ENCODE results near the gene KRT86. TPM values are rescaled to one million over a fixed set of nuclear protein-coding genes. Genes with fewer than 3 reads are reported as not detected.

The KRT86 gene
- total and polyA plus RNA-seq, 2 experiments from 2014 or later = 0.35 TPM; not detected in 1

DNA sequence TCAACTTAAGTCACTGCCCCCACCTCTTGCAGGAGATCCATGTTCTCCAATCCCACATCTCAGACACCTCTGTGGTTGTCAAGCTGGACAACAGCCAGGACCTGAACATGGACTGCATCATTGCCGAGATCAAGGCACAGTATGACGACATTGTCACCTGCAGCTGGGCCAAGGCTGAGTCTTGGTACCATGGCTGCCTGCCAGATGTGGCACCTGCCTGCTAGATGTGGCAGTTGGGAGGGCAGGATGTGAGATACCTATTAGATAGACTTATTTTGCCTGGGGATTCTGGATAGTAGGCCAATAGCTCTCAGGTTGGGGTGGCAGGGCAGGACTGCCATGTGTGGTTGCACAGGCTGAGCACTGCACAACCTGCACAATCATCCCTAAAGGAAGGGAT, 7.9 kb upstream of the KRT86 start:
- H3K9me3 ChIP-seq (ENCODE audit: low read depth) = no peaks in the 10 kb centered on the region
- no peak overlapping the region for H3K4me3 ChIP-seq
- H3K27me3 ChIP-seq = peaks cover 26% of the 10 kb centered on the region
- TF ChIP-seq, protein P1, sequence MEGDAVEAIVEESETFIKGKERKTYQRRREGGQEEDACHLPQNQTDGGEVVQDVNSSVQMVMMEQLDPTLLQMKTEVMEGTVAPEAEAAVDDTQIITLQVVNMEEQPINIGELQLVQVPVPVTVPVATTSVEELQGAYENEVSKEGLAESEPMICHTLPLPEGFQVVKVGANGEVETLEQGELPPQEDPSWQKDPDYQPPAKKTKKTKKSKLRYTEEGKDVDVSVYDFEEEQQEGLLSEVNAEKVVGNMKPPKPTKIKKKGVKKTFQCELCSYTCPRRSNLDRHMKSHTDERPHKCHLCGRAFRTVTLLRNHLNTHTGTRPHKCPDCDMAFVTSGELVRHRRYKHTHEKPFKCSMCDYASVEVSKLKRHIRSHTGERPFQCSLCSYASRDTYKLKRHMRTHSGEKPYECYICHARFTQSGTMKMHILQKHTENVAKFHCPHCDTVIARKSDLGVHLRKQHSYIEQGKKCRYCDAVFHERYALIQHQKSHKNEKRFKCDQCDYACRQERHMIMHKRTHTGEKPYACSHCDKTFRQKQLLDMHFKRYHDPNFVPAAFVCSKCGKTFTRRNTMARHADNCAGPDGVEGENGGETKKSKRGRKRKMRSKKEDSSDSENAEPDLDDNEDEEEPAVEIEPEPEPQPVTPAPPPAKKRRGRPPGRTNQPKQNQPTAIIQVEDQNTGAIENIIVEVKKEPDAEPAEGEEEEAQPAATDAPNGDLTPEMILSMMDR (IDR thresholded peaks at IDR 0.05; ENCODE audit: low read depth, low read length) = no peak
- no peaks in the 10 kb centered on the region for H3K4me1 ChIP-seq (ENCODE audit: low read depth)
- no peak for DNase-seq (ENCODE audit: low read depth in 1 of 2, low spot score in 1 of 2)
- no peak overlapping the region for H3K27ac ChIP-seq
- no peaks in the 10 kb centered on the region for H3K36me3 ChIP-seq

DNA sequence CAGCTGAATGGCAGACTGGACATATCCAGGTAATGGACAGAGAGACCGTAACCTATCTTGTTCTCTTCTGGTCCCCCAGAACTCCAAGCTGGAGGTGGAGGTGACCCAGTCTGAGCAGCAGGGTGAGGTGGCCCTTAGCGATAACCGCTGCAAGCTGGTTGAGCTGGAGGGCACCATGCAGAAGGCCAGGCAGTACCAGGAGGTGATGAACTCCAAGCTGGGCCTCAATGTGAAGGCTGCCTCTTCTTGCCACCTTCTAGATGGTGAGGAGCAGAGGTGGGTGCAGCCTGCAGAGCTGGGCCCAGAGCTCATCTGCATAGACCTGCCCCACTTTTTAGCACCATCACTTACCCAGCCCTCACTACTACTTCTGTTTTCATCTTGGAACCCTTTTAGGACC, 7.2 kb upstream of the KRT86 start:
- Histone ChIP-seq H3K27me3 (peaks cover 30% of the 10 kb centered on the region), H3K4me3 (no peak overlapping the region), H3K4me1 (ENCODE audit: low read depth) (no peaks in the 10 kb centered on the region), H3K27ac (no peak overlapping the region), H3K36me3 (no peaks in the 10 kb centered on the region), H3K9me3 (ENCODE audit: low read depth) (no peaks in the 10 kb centered on the region)
- TF ChIP-seq, protein P1 (IDR thresholded peaks at IDR 0.05; ENCODE audit: low read depth, low read length) = no peak
- no peak for DNase-seq (ENCODE audit: low read depth in 1 of 2, low spot score in 1 of 2)

DNA sequence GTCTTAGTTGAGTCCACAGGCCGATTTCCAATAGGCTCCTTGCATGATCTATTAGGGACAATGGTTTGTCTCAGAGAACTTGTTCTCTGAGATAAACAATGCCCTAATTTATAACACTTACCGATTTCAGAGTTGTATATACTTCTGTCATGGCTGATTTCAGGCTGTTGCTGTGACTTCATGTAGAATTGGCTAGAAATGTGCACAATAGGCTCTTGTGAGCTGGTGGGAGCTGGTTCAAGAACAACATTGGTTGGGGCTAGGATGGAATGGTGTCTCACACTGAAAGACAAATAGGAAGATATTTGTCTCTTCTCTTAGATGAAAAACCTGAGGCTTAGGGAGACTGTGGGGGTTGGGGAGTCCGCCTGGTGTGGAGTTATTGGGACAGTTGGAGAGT, 6.7 kb upstream of the KRT86 start:
- Histone ChIP-seq H3K36me3 (no peaks in the 10 kb centered on the region), H3K27me3 (peaks cover 33% of the 10 kb centered on the region), H3K9me3 (ENCODE audit: low read depth) (no peaks in the 10 kb centered on the region), H3K4me1 (ENCODE audit: low read depth) (no peaks in the 10 kb centered on the region), H3K27ac (no peak overlapping the region), H3K4me3 (no peak overlapping the region)
- DNase-seq (ENCODE audit: low read depth in 1 of 2, low spot score in 1 of 2) = no peak
- TF ChIP-seq, protein P1 (IDR thresholded peaks at IDR 0.05; ENCODE audit: low read depth, low read length) = no peak

DNA sequence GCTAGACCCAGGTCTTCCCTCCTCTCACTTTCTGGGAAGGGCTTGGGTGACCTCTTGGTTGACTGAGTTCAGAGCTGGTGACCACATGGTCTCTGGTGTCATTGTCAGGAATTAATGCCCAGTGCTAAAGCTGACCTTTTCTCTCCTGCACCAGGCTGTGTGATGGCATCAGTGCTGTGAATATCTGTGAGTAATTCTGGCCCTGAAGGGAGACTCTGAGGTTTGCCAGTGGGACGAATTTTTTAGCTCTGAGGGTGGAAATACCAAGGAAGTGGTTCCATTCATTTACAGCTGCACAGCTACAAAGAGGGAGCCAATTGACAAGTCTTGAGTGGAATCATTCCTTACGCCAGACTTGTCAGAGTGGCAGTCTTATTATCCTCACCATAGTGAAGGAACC, 6.2 kb upstream of the KRT86 start:
- no peak overlapping the region for H3K4me3 ChIP-seq
- no peak for DNase-seq (ENCODE audit: low read depth in 1 of 2, low spot score in 1 of 2)
- no peaks in the 10 kb centered on the region for H3K9me3 ChIP-seq (ENCODE audit: low read depth)
- H3K27ac ChIP-seq = no peak overlapping the region
- peaks cover 37% of the 10 kb centered on the region for H3K27me3 ChIP-seq
- TF ChIP-seq, protein P1 (IDR thresholded peaks at IDR 0.05; ENCODE audit: low read depth, low read length) = no peak
- no peaks in the 10 kb centered on the region for H3K4me1 ChIP-seq (ENCODE audit: low read depth)
- no peaks in the 10 kb centered on the region for H3K36me3 ChIP-seq

DNA sequence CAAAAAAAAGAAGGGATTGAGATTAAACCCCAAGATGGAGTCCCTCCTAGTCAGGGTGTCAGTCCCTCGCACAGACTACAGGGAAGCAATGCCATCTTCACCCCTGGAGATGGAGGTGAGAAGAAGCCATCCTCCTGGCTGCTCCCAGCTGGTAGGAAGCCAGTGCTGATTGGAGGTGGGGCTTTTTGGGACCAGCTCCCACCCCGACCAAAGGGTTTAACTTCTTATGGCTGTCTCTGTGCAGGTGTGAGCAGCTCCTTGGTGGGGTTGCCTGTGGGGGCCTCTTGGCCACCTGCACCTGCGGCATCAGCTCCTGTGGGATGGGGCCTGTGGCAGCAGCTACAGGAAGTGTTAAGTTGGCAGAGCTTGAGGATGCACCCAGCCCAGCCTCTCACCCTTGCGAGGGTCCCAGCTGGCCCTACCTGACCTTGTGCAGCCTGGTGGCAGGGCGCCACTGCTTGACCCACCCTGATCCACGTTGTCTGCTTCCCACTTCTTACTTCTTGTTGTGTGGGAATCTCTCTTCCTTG, 3.8 kb upstream of the KRT86 start:
- Histone ChIP-seq H3K27me3 (peaks cover 59% of the 10 kb centered on the region), H3K9me3 (ENCODE audit: low read depth) (no peaks in the 10 kb centered on the region), H3K36me3 (no peaks in the 10 kb centered on the region), H3K27ac (no peak overlapping the region), H3K4me3 (no peak overlapping the region), H3K4me1 (ENCODE audit: low read depth) (no peaks in the 10 kb centered on the region)
- DNase-seq (ENCODE audit: low read depth in 1 of 2, low spot score in 1 of 2) = no peak
- TF ChIP-seq, protein P1 (IDR thresholded peaks at IDR 0.05; ENCODE audit: low read depth, low read length) = no peak

DNA sequence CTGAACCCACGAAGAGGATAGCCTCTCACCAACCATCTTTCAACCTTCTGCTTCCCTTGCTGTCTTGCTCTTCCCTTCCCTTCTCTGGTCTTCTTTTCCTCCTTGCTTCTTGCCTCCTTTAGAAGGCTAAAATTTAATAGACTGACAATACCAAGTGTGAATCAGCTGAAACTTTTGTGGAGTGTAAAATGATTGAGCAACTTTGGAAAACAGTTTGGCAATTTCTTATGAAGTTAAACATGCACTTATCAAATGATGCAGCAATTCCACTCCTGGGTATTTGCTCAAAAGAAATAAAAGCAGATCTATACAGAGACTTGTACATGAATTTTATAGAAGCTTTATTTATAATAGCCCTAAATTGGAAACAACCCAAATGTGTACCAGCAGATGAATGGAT, 3.3 kb upstream of the KRT86 start:
- DNase-seq (ENCODE audit: low read depth in 1 of 2, low spot score in 1 of 2) = peak in 1 of 2 donors; percentile 40
- H3K27me3 ChIP-seq = peaks cover 62% of the 10 kb centered on the region
- no peaks in the 10 kb centered on the region for H3K4me1 ChIP-seq (ENCODE audit: low read depth)
- H3K4me3 ChIP-seq = no peak overlapping the region
- TF ChIP-seq, protein P1 (IDR thresholded peaks at IDR 0.05; ENCODE audit: low read depth, low read length) = no peak
- no peak overlapping the region for H3K27ac ChIP-seq
- no peaks in the 10 kb centered on the region for H3K36me3 ChIP-seq
- no peaks in the 10 kb centered on the region for H3K9me3 ChIP-seq (ENCODE audit: low read depth)

Measured in cardiac muscle cell (in vitro differentiated cells and primary cell).